KOPT-K1 (cell line): ENCODE data around the gene S100A5.

Experiments used
- H3K27ac ChIP-seq: fragments of 200-600 bp; sonication (generic); 2 replicates; pipeline ENCODE4 v1.5.1; 2016; ENCODE audit warnings: antibody characterized with exemption, mild to moderate bottlenecking, low read depth, low read length; ENCODE audit not compliant: poor library complexity, severe bottlenecking
- H3K36me3 ChIP-seq: fragments of 200-600 bp; sonication (generic); 2 replicates; pipeline ENCODE4 v1.5.1; 2017; ENCODE audit warnings: antibody characterized with exemption, mild to moderate bottlenecking, low read length, moderate library complexity; ENCODE audit not compliant: insufficient read depth
- H3K9me3 ChIP-seq: fragments of 200-600 bp; sonication (generic); 2 replicates; pipeline ENCODE4 v1.5.1; 2017; ENCODE audit warnings: antibody characterized with exemption, low read length, mild to moderate bottlenecking; ENCODE audit not compliant: insufficient read depth, poor library complexity, severe bottlenecking

S100A5 gene

GRCh38 chr1:153493343-153493960 is 47.3 kb downstream of the S100A5 start:
- Histone ChIP-seq H3K27ac (no peak overlapping the region), H3K36me3 (no peaks in the 10 kb centered on the region), H3K9me3 (no peaks in the 10 kb centered on the region)

GRCh38 chr1:153490272-153491051 is 50.3 kb downstream of the S100A5 start:
- no peaks in the 10 kb centered on the region for H3K9me3 ChIP-seq
- no peaks in the 10 kb centered on the region for H3K36me3 ChIP-seq
- H3K27ac ChIP-seq = no peak overlapping the region

- H3K9me3 ChIP-seq = no peaks in the 10 kb centered on the region
- no peaks in the 10 kb centered on the region for H3K36me3 ChIP-seq
- H3K27ac ChIP-seq = no peak overlapping the region
Measured at GRCh38 chr1:153488731-153489130, 52.0 kb downstream of the S100A5 start.

GRCh38 chr1:153487707-153488106 is 53.0 kb downstream of the S100A5 start:
- no peaks in the 10 kb centered on the region for H3K9me3 ChIP-seq
- no peak overlapping the region for H3K27ac ChIP-seq
- H3K36me3 ChIP-seq = no peaks in the 10 kb centered on the region
